SK-N-MC (cell line): Measurements from ENCODE around the gene ALG11.

Source experiments
- EZH2 ChIP-seq: fragments of 200-600 bp; sonication (generic); IDR thresholded peaks from one replicate; pipeline ENCODE4 v1.6.1; 2017; ENCODE audit warnings: antibody characterized with exemption
- FOXP2 ChIP-seq: optimal IDR thresholded peaks from 2 replicates; pipeline ENCODE3; 2011; ENCODE audit warnings: mild to moderate bottlenecking, moderate library complexity; ENCODE audit not compliant: insufficient read depth; ENCODE audit errors: extremely low read length, control extremely low read depth
- POLR2AphosphoS5 ChIP-seq: IDR thresholded peaks from 2 replicates; pipeline ENCODE4 v1.6.1; 2012; ENCODE audit warnings: mild to moderate bottlenecking, low read depth, low read length, borderline replicate concordance

- TF ChIP-seq POLR2AphosphoS5 (no peak), EZH2 (no peak), FOXP2 (no peak)
Observed at GRCh38 chr13:52020191-52020590, 8.0 kb downstream of the ALG11 start.
